ENCODE data around the gene HOXB9. TPM values are rescaled to one million over a fixed set of nuclear protein-coding genes. Genes with fewer than 3 reads are reported as not detected.

The HOXB9 gene
- total RNA-seq, 1 experiment from 2014 or later, result 0.24 TPM

- no peak for TF ChIP-seq ZNF317 (CRISPR knock-in tag; IDR thresholded peaks at IDR 0.05; ENCODE audit: borderline replicate concordance, low read depth)
- TF ChIP-seq NR3C1 (CRISPR knock-in tag; conservative IDR thresholded peaks at IDR 0.05; ENCODE audit: low read depth), result no peak
- TF ChIP-seq ZNF423 (CRISPR knock-in tag; IDR thresholded peaks at IDR 0.05), result no peak
- peaks cover 29% of the 10 kb centered on the region for H3K4me1 Mint-ChIP-seq
- POLR2A ChIA-PET, result no interaction called here
- ATAC-seq (no peak), DNase-seq (ENCODE audit: low spot score) (no peak)
- CTCF ChIA-PET, result interaction anchor here (0.7 to 1.2 kb wide), 2 partner anchors 28 to 53 kb away, joined by 4 to 11 read pairs; no protein-coding TSS in a partner anchor
- H3K36me3 Mint-ChIP-seq, result 0 out of 2 replicates have a peak, but pooled peaks cover 5% of the 10 kb centered on the region
- H3K4me3 Mint-ChIP-seq, result no peak overlapping the region
- no peaks in the 10 kb centered on the region for H3K9me3 Mint-ChIP-seq
- peaks cover 100% of the 10 kb centered on the region; the same call in 1 of the 2 replicates for H3K27me3 Mint-ChIP-seq (ENCODE audit: low read depth)
- no peak overlapping the region for H3K27ac Mint-ChIP-seq
Measured at GRCh38 chr17:48608494-48608834, 17.7 kb downstream of the HOXB9 start.

- ChIA-PET CTCF (interaction anchor here (0.8 to 2.5 kb wide), 4 partner anchors 11 to 29 kb away, joined by 3 to 9 read pairs (median 6); partner anchors contain the start of gene HOXB5), POLR2A (no interaction called here)
- no peak for ATAC-seq
- Mint-ChIP-seq H3K4me1 (peaks cover 23% of the 10 kb centered on the region), H3K27ac (no peak overlapping the region), H3K27me3 (ENCODE audit: low read depth) (peaks cover 100% of the 10 kb centered on the region; the same call in 1 of the 2 replicates), H3K9me3 (no peaks in the 10 kb centered on the region), H3K4me3 (no peak overlapping the region), H3K36me3 (0 out of 2 replicates have a peak, but pooled peaks cover 5% of the 10 kb centered on the region)
- TF ChIP-seq CDX4 (CRISPR knock-in tag; IDR thresholded peaks at IDR 0.05; ENCODE audit: borderline replicate concordance) (no peak), TCF7 (CRISPR knock-in tag; IDR thresholded peaks at IDR 0.05; ENCODE audit: low read depth) (no peak), NR3C1 (CRISPR knock-in tag; conservative IDR thresholded peaks at IDR 0.05; ENCODE audit: low read depth) (no peak), GRHL2 (CRISPR knock-in tag; IDR thresholded peaks at IDR 0.05; ENCODE audit: insufficient replicate concordance, severe bottlenecking) (no peak), NR2C2 (CRISPR knock-in tag; IDR thresholded peaks at IDR 0.05) (no peak), ZBTB21 (CRISPR knock-in tag; IDR thresholded peaks at IDR 0.05; ENCODE audit: borderline replicate concordance) (no peak), FOXP1 (CRISPR knock-in tag; IDR thresholded peaks at IDR 0.05; ENCODE audit: borderline replicate concordance) (no peak), ZNF532 (CRISPR knock-in tag; IDR thresholded peaks at IDR 0.05; ENCODE audit: borderline replicate concordance) (no peak), NFYB (CRISPR knock-in tag; conservative IDR thresholded peaks at IDR 0.05; ENCODE audit: low read depth) (no peak)
- DNase-seq (ENCODE audit: low spot score), result no peak
Measured at GRCh38 chr17:48606892-48607614, 19.1 kb downstream of the HOXB9 start.

GRCh38 chr17:48605991-48606891, 19.9 kb downstream of the HOXB9 start:
- 0 out of 2 replicates have a peak, but pooled peaks cover 5% of the 10 kb centered on the region for H3K36me3 Mint-ChIP-seq
- ChIA-PET POLR2A (no interaction called here), CTCF (interaction anchor here (0.6 to 2.5 kb wide), 7 partner anchors 8 to 30 kb away, joined by 3 to 9 read pairs (median 4); partner anchors contain the start of gene HOXB5)
- ATAC-seq, result no peak
- DNase-seq (ENCODE audit: low spot score), result no peak
- no peak overlapping the region for H3K4me3 Mint-ChIP-seq
- peaks cover 100% of the 10 kb centered on the region; the same call in 1 of the 2 replicates for H3K27me3 Mint-ChIP-seq (ENCODE audit: low read depth)
- TF ChIP-seq JUN (CRISPR knock-in tag; IDR thresholded peaks at IDR 0.05) (no peak), RELA (CRISPR knock-in tag; IDR thresholded peaks at IDR 0.05; ENCODE audit: borderline replicate concordance) (no peak), ZNF138 (CRISPR knock-in tag; conservative IDR thresholded peaks at IDR 0.05) (no peak), ZSCAN18 (CRISPR knock-in tag; IDR thresholded peaks at IDR 0.05) (no peak), ATF2 (CRISPR knock-in tag; IDR thresholded peaks at IDR 0.05; ENCODE audit: borderline replicate concordance, low read depth) (no peak), NR2C2 (CRISPR knock-in tag; IDR thresholded peaks at IDR 0.05) (no peak)
- peaks cover 20% of the 10 kb centered on the region for H3K4me1 Mint-ChIP-seq
- no peak overlapping the region for H3K27ac Mint-ChIP-seq
- no peaks in the 10 kb centered on the region for H3K9me3 Mint-ChIP-seq

Measured in WTC11 (cell line).